GM23338 (cell line): ENCODE data around the gene CLHC1. TPM values are rescaled to one million over a fixed set of nuclear protein-coding genes. Genes with fewer than 3 reads are reported as not detected.

Experiments used
- ATAC-seq: fragments of 200-7000 bp; cut with Tn5 transposase; 3 replicates; pipeline ENCODE4 v1.9.1; 2020
- DNase-seq: peaks from one replicate; pipeline ENCODE4 v3.0.0-alpha.2; 2015; ENCODE audit warnings: low spot score
- H2AFZ ChIP-seq: fragments of 200-600 bp; sonication (generic); 2 replicates; pipeline ENCODE4 v1.8.0; 2016; ENCODE audit warnings: antibody characterized with exemption, mild to moderate bottlenecking, moderate library complexity
- H3F3A ChIP-seq: fragments of 200-600 bp; sonication (generic); replicated peaks from 2 replicates; pipeline ENCODE4 v1.8.0; 2017; ENCODE audit warnings: antibody characterized with exemption, mixed run types, low read depth
- H3K27ac ChIP-seq: fragments of 200-600 bp; sonication (generic); 2 replicates; pipeline ENCODE4 v1.6.1; 2016; ENCODE audit warnings: low read depth
- H3K27me3 ChIP-seq: fragments of 200-600 bp; sonication (generic); 2 replicates; pipeline ENCODE4 v1.8.0; 2016; ENCODE audit warnings: mild to moderate bottlenecking, mixed run types, moderate library complexity; ENCODE audit not compliant: insufficient read depth
- H3K36me3 ChIP-seq: fragments of 200-600 bp; sonication (generic); 2 replicates; pipeline ENCODE4 v1.8.0; 2016; ENCODE audit warnings: mild to moderate bottlenecking; ENCODE audit not compliant: insufficient read depth
- H3K4me1 ChIP-seq: fragments of 200-600 bp; sonication (generic); 2 replicates; pipeline ENCODE4 v1.8.0; 2016; ENCODE audit warnings: mild to moderate bottlenecking, moderate library complexity; ENCODE audit not compliant: insufficient read depth
- H3K4me2 ChIP-seq: fragments of 200-600 bp; sonication (generic); 2 replicates; pipeline ENCODE4 v1.7.1; 2017; ENCODE audit warnings: mixed run types
- H3K4me3 ChIP-seq: fragments of 200-600 bp; sonication (generic); 2 replicates; pipeline ENCODE4 v1.6.1; 2016; ENCODE audit warnings: mixed run types
- H3K79me2 ChIP-seq: fragments of 200-600 bp; sonication (generic); replicated peaks from 2 replicates; pipeline ENCODE4 v1.8.0; 2017; ENCODE audit warnings: mild to moderate bottlenecking; ENCODE audit not compliant: insufficient read depth
- H3K9me2 ChIP-seq: fragments of 200-600 bp; sonication (generic); 2 replicates; pipeline ENCODE4 v1.8.0; 2017; ENCODE audit not compliant: insufficient read depth
- H4K20me1 ChIP-seq: fragments of 200-600 bp; sonication (generic); replicated peaks from 2 replicates; pipeline ENCODE4 v1.8.0; 2017; ENCODE audit warnings: mild to moderate bottlenecking; ENCODE audit not compliant: insufficient read depth
- H3K27ac Mint-ChIP-seq: 2 replicates; pipeline ENCODE4 v1.8.0; 2020; ENCODE audit warnings: inconsistent platforms, mild to moderate bottlenecking, moderate library complexity, mixed read lengths
- H3K27me3 Mint-ChIP-seq: 3 replicates; pipeline ENCODE4 v1.8.0; 2022; ENCODE audit warnings: low read depth, mild to moderate bottlenecking, moderate library complexity, mixed read lengths, inconsistent platforms; ENCODE audit not compliant: insufficient read depth, poor library complexity
- H3K36me3 Mint-ChIP-seq: 3 replicates; pipeline ENCODE4 v1.8.0; 2021; ENCODE audit warnings: low read depth, mild to moderate bottlenecking, inconsistent platforms, moderate library complexity, mixed read lengths
- H3K4me1 Mint-ChIP-seq: 3 replicates; pipeline ENCODE4 v1.8.0; 2020; ENCODE audit warnings: mild to moderate bottlenecking, inconsistent platforms, mixed read lengths
- H3K4me3 Mint-ChIP-seq: 3 replicates; pipeline ENCODE4 v1.8.0; 2021; ENCODE audit warnings: moderate library complexity, mild to moderate bottlenecking, inconsistent platforms, mixed read lengths
- H3K9me3 Mint-ChIP-seq: 3 replicates; pipeline ENCODE4 v1.8.0; 2020; ENCODE audit warnings: moderate library complexity, mild to moderate bottlenecking, inconsistent platforms, mixed read lengths
- CREB1 ChIP-seq: fragments of 250-450 bp; sonication (Bioruptor Pico); IDR thresholded peaks from 2 replicates; pipeline ENCODE4 v1.5.0; 2020; ENCODE audit warnings: low read depth, mild to moderate bottlenecking, moderate library complexity
- CTCF ChIP-seq, 2 experiments: fragments of 200-600 bp in 1 of 2; sonication (generic) in 1 of 2; conservative IDR thresholded peaks; 2 replicates each; pipeline versions ENCODE4 v1.5.1 to v1.6.1; 2016 to 2017; ENCODE audit warnings: antibody characterized with exemption in 2 of 2, low read depth in 2 of 2, mild to moderate bottlenecking in 2 of 2, moderate library complexity in 1 of 2
- ETS1 ChIP-seq: IDR thresholded peaks from 2 replicates; pipeline ENCODE4 v1.6.1; 2016; ENCODE audit warnings: antibody characterized with exemption
- EZH2 ChIP-seq: fragments of 200-600 bp; sonication (generic); IDR thresholded peaks from one replicate; pipeline ENCODE4 v1.8.0; 2017; ENCODE audit warnings: antibody characterized with exemption, mild to moderate bottlenecking, low read depth; ENCODE audit not compliant: unreplicated experiment
- EZH2phosphoT487 ChIP-seq: fragments of 200-600 bp; sonication (generic); IDR thresholded peaks from one replicate; pipeline ENCODE4 v1.8.1; 2018; ENCODE audit warnings: antibody characterized with exemption; ENCODE audit not compliant: unreplicated experiment
- JUNB ChIP-seq: IDR thresholded peaks from one replicate; pipeline ENCODE4 v1.6.1; 2016; ENCODE audit warnings: antibody characterized with exemption; ENCODE audit not compliant: unreplicated experiment
- NANOG ChIP-seq: IDR thresholded peaks from 2 replicates; pipeline ENCODE4 v1.6.1; 2016; ENCODE audit warnings: antibody characterized with exemption, borderline replicate concordance
- POLR2AphosphoS5 ChIP-seq: IDR thresholded peaks from 2 replicates; pipeline ENCODE4 v1.6.1; 2016; ENCODE audit warnings: antibody characterized with exemption, low read depth
- REST ChIP-seq: IDR thresholded peaks from one replicate; pipeline ENCODE4 v1.6.1; 2018; ENCODE audit warnings: antibody characterized with exemption; ENCODE audit not compliant: unreplicated experiment
- STAT1 ChIP-seq: IDR thresholded peaks from one replicate; pipeline ENCODE4 v1.6.1; 2016; ENCODE audit warnings: antibody characterized with exemption; ENCODE audit not compliant: unreplicated experiment
- ZNF114 ChIP-seq: fragments of 250-450 bp; sonication (Bioruptor Pico); IDR thresholded peaks from 2 replicates; pipeline ENCODE4 v1.5.0; 2020; ENCODE audit warnings: mild to moderate bottlenecking, moderate library complexity
- ZNF331 ChIP-seq: fragments of 250-450 bp; sonication (Bioruptor Pico); IDR thresholded peaks from 2 replicates; pipeline ENCODE4 v1.5.0; 2020; ENCODE audit warnings: low read depth, mild to moderate bottlenecking, moderate library complexity
- polyA plus RNA-seq: library from polyadenylated mRNA; unstranded; fragments of >200 nt; fragmentation: Nextera tagmentation; extraction: Ambion mirVana; gene quantifications from 2 replicates; pipeline ENCODE4 v1.2.1, GENCODE V29; 2016
- total RNA-seq: library from RNA; depleted of rRNA; stranded (reverse); fragments of >200 nt; shearing (Covaris generic); gene quantifications from 2 replicates; pipeline ENCODE4 v1.2.3, GENCODE V29; 2014

The CLHC1 gene
- total and polyA plus RNA-seq, 2 experiments from 2014 or later = 3.1 to 5.0 TPM

- Histone ChIP-seq H3K4me3 (no peak overlapping the region), H3F3A (no peaks in the 10 kb centered on the region), H3K27me3 (no peaks in the 10 kb centered on the region), H3K27ac (no peak overlapping the region), H4K20me1 (no peaks in the 10 kb centered on the region), H3K4me2 (no peak overlapping the region), H3K4me1 (peaks cover 32% of the 10 kb centered on the region), H2AFZ (peak overlapping the region; percentile 2; the same call in 1 of the 2 replicates), H3K79me2 (no peaks in the 10 kb centered on the region), H3K36me3 (no peaks in the 10 kb centered on the region), H3K9me2 (no peaks in the 10 kb centered on the region)
- H3K36me3 Mint-ChIP-seq = no peaks in the 10 kb centered on the region
- peaks cover 50% of the 10 kb centered on the region for H3K4me1 Mint-ChIP-seq
- H3K27me3 Mint-ChIP-seq = peaks cover 5% of the 10 kb centered on the region
- no peak overlapping the region for H3K4me3 Mint-ChIP-seq
- H3K9me3 Mint-ChIP-seq = no peaks in the 10 kb centered on the region
- no peak overlapping the region; the same call in 1 of the 2 replicates for H3K27ac Mint-ChIP-seq
- DNase-seq (no peak), ATAC-seq (peak; percentile 21; the same call in 2 of the 3 replicates)
- no peak for TF ChIP-seq CREB1 (CRISPR knock-in tag)
- TF ChIP-seq EZH2 = no peak
- TF ChIP-seq CTCF (conservative IDR thresholded peaks at IDR 0.05; ENCODE audit: low read depth in 2 of 2) = no peak
- TF ChIP-seq NANOG = no peak
- no peak for TF ChIP-seq JUNB
- TF ChIP-seq REST = no peak
- no peak for TF ChIP-seq POLR2AphosphoS5
- no peak for TF ChIP-seq ZNF331 (CRISPR knock-in tag)
- TF ChIP-seq STAT1 = no peak
- TF ChIP-seq ZNF114 (CRISPR knock-in tag) = no peak
- no peak for TF ChIP-seq EZH2phosphoT487
- TF ChIP-seq ETS1 = no peak
Observed at GRCh38 chr2:55157474-55157884, 74.6 kb downstream of the CLHC1 start.
